Right forelimb (tissue), 1 donor: ENCODE results near the gene SQOR.

ENCODE experiments used
- DNase-seq: peaks from one replicate; pipeline ENCODE4 v3.0.0-alpha.2; 2018

The SQOR gene

GRCh38 chr15:45714590-45715488, 80.0 kb downstream of the SQOR start:
- DNase-seq: peak; percentile 66

- DNase-seq: no peak
Observed at GRCh38 chr15:45715528-45715927, 80.7 kb downstream of the SQOR start.

- no peak for DNase-seq
Observed at GRCh38 chr15:45719490-45719889, 84.7 kb downstream of the SQOR start.

GRCh38 chr15:45720183-45720582, 85.4 kb downstream of the SQOR start:
- DNase-seq: no peak

GRCh38 chr15:45728641-45729040, 93.8 kb downstream of the SQOR start:
- no peak for DNase-seq

- DNase-seq: no peak
Observed at GRCh38 chr15:45729141-45729540, 94.3 kb downstream of the SQOR start.

- no peak for DNase-seq
Observed at GRCh38 chr15:45731343-45731742, 96.5 kb downstream of the SQOR start.

- DNase-seq: peak; percentile 58
Observed at GRCh38 chr15:45732662-45733061, 97.8 kb downstream of the SQOR start.

GRCh38 chr15:45734260-45734711, 99.5 kb downstream of the SQOR start:
- DNase-seq: no peak
